H1 (cell line): Measurements from ENCODE around the gene MICOS13. TPM values are rescaled to one million over a fixed set of nuclear protein-coding genes. Genes with fewer than 3 reads are reported as not detected.

Experiments used
- CTCF ChIA-PET: fragments of 300-600 bp; sonication (Branson Sonifier 250); formaldehyde crosslinking; loops from one replicate; lab custom pipeline; 2021; ENCODE audit not compliant: partially characterized antibody; lab: Charles Lee
- POLR2A ChIA-PET: fragments of 300-600 bp; sonication (Branson Sonifier 250); formaldehyde crosslinking; loops from one replicate; lab custom pipeline; 2021; ENCODE audit warnings: inconsistent platforms; ENCODE audit not compliant: partially characterized antibody; lab: Charles Lee
- DNase-seq, 2 experiments: peaks; one replicate each; pipeline versions ENCODE4 v3.0.0 to v3.0.0-alpha.2; 2010 to 2022; ENCODE audit warnings: low spot score in 2 of 2, low read depth in 1 of 2, mixed read lengths in 1 of 2
- FAIRE-seq: peaks from 2 replicates; lab custom pipeline; 2011; peaks lifted over from hg19 to GRCh38; lab: Jason Lieb, UNC
- H2AFZ ChIP-seq: 2 replicates; pipeline ENCODE4 v1.8.1; 2012; ENCODE audit warnings: low read length, inconsistent platforms
- H2AK5ac ChIP-seq: 2 replicates; pipeline ENCODE4 v1.6.1; 2013; ENCODE audit warnings: low read depth, low read length
- H2BK120ac ChIP-seq: replicated peaks from 2 replicates; pipeline ENCODE3; 2013; ENCODE audit warnings: low read depth, low read length, inconsistent platforms
- H2BK12ac ChIP-seq: 2 replicates; pipeline ENCODE4 v1.6.1; 2013; ENCODE audit warnings: low read depth, low read length
- H2BK15ac ChIP-seq: 2 replicates; pipeline ENCODE4 v1.6.1; 2013; ENCODE audit warnings: low read length
- H2BK20ac ChIP-seq: 2 replicates; pipeline ENCODE4 v1.6.1; 2013; ENCODE audit warnings: low read length
- H2BK5ac ChIP-seq: 2 replicates; pipeline ENCODE4 v1.6.1; 2013; ENCODE audit warnings: low read depth, low read length
- H3K14ac ChIP-seq: 2 replicates; pipeline ENCODE4 v1.6.1; 2013; ENCODE audit warnings: inconsistent platforms; ENCODE audit not compliant: insufficient read length
- H3K18ac ChIP-seq: 2 replicates; pipeline ENCODE4 v1.6.1; 2013; ENCODE audit warnings: low read length; ENCODE audit errors: extremely low read depth
- H3K23ac ChIP-seq: 2 replicates; pipeline ENCODE4 v1.6.1; 2013; ENCODE audit warnings: inconsistent platforms; ENCODE audit not compliant: insufficient read length
- H3K23me2 ChIP-seq: 2 replicates; pipeline ENCODE4 v1.6.1; 2013; ENCODE audit warnings: low read depth, low read length
- H3K27ac ChIP-seq: 2 replicates; pipeline ENCODE4 v1.6.1; 2011; ENCODE audit warnings: low read depth, low read length, inconsistent platforms
- H3K27me3 ChIP-seq, 4 experiments: replicated peaks in 1 of 4; 1 replicate in 1 of 4; 2 replicates in 3 of 4; pipeline versions ENCODE4 v1.6.1 to v1.8.1; 2011 to 2013; ENCODE audit warnings: low read length in 3 of 4, mild to moderate bottlenecking in 3 of 4, inconsistent platforms in 2 of 4, mixed read lengths in 2 of 4, moderate library complexity in 1 of 4; ENCODE audit not compliant: control insufficient read depth in 3 of 4, insufficient read depth in 3 of 4; ENCODE audit errors: extremely low read depth in 1 of 4
- H3K36me3 ChIP-seq, 4 experiments: 2 replicates each; pipeline versions ENCODE4 v1.6.1 to v1.8.1; 2011 to 2013; ENCODE audit warnings: mild to moderate bottlenecking in 4 of 4, low read length in 3 of 4, moderate library complexity in 2 of 4, control low read depth in 1 of 4, inconsistent platforms in 1 of 4; ENCODE audit not compliant: insufficient read depth in 4 of 4, control insufficient read depth in 2 of 4
- H3K4ac ChIP-seq: replicated peaks from 2 replicates; pipeline ENCODE3; 2013; ENCODE audit warnings: low read length, low read depth, mixed read lengths, inconsistent platforms; ENCODE audit not compliant: insufficient read length
- H3K4me1 ChIP-seq, 4 experiments: replicated peaks in 1 of 4; 1 replicate in 1 of 4; 2 replicates in 3 of 4; pipeline versions ENCODE4 v1.6.1 to v1.8.1; 2011 to 2013; ENCODE audit warnings: low read length in 3 of 4, inconsistent platforms in 2 of 4, mixed read lengths in 1 of 4; ENCODE audit not compliant: insufficient read depth in 4 of 4, control insufficient read depth in 3 of 4
- H3K4me2 ChIP-seq, 2 experiments: 2 replicates each; pipeline versions ENCODE4 v1.6.1 to v1.8.1; 2011 to 2013; ENCODE audit warnings: low read depth in 2 of 2, low read length in 2 of 2, control low read depth in 1 of 2, inconsistent platforms in 1 of 2, mild to moderate bottlenecking in 1 of 2; ENCODE audit not compliant: insufficient read depth in 1 of 2
- H3K4me3 ChIP-seq, 4 experiments: fragments of 200-600, 300-600 bp in 1 of 4; sonication (generic), shearing (Covaris generic), sonication (Bioruptor Twin) in 1 of 4; 2 replicates each; pipeline versions ENCODE4 v1.5.1 to v1.8.1; 2011 to 2016; ENCODE audit warnings: low read length in 4 of 4, low read depth in 3 of 4, control low read depth in 2 of 4, inconsistent platforms in 2 of 4, mild to moderate bottlenecking in 2 of 4, mixed read lengths in 1 of 4, moderate library complexity in 1 of 4; ENCODE audit not compliant: insufficient read depth in 2 of 4; ENCODE audit errors: extremely low read depth in 1 of 4
- H3K56ac ChIP-seq: replicated peaks from 2 replicates; pipeline ENCODE3; 2013; ENCODE audit warnings: low read depth, mild to moderate bottlenecking, mixed read lengths, low read length, inconsistent platforms; ENCODE audit not compliant: insufficient read length
- H3K79me1 ChIP-seq: 2 replicates; pipeline ENCODE4 v1.6.1; 2013; ENCODE audit warnings: low read depth, low read length, control low read depth
- H3K79me2 ChIP-seq, 2 experiments: 2 replicates each; pipeline versions ENCODE4 v1.6.1 to v1.8.1; 2012 to 2013; ENCODE audit warnings: low read length in 2 of 2, mild to moderate bottlenecking in 2 of 2, inconsistent platforms in 1 of 2; ENCODE audit not compliant: insufficient read depth in 2 of 2, control insufficient read depth in 1 of 2
- H3K9ac ChIP-seq, 4 experiments: replicated peaks in 1 of 4; 1 replicate in 1 of 4; 2 replicates in 3 of 4; pipeline versions ENCODE4 v1.6.1 to v1.8.1; 2011 to 2013; ENCODE audit warnings: low read depth in 3 of 4, low read length in 3 of 4, control low read depth in 2 of 4, mild to moderate bottlenecking in 2 of 4, moderate library complexity in 2 of 4, inconsistent platforms in 1 of 4; ENCODE audit errors: extremely low read depth in 1 of 4
- H3K9me3 ChIP-seq, 2 experiments: 2 replicates each; pipeline versions ENCODE4 v1.6.1 to v1.8.1; 2012 to 2013; ENCODE audit warnings: mild to moderate bottlenecking in 2 of 2, moderate library complexity in 2 of 2, control low read depth in 1 of 2, inconsistent platforms in 1 of 2, low read depth in 1 of 2, low read length in 1 of 2, mixed read lengths in 1 of 2; ENCODE audit not compliant: insufficient read depth in 2 of 2
- H4K20me1 ChIP-seq, 2 experiments: replicated peaks in 1 of 2; 2 replicates each; pipeline versions ENCODE3 to v1.8.1; 2011 to 2013; ENCODE audit warnings: inconsistent platforms in 2 of 2, low read length in 2 of 2, mild to moderate bottlenecking in 1 of 2; ENCODE audit not compliant: insufficient read depth in 2 of 2, control insufficient read depth in 1 of 2
- H4K5ac ChIP-seq: 2 replicates; pipeline ENCODE4 v1.6.1; 2013; ENCODE audit warnings: low read length, low read depth, mixed read lengths, inconsistent platforms; ENCODE audit not compliant: insufficient read length
- H4K8ac ChIP-seq: 2 replicates; pipeline ENCODE4 v1.8.0; 2013; ENCODE audit warnings: mild to moderate bottlenecking, moderate library complexity, low read length, inconsistent platforms; ENCODE audit not compliant: insufficient read depth; ENCODE audit errors: extremely low read depth
- H4K91ac ChIP-seq: replicated peaks from 2 replicates; pipeline ENCODE3; 2013; ENCODE audit warnings: low read length, mixed read lengths, inconsistent platforms; ENCODE audit not compliant: insufficient read length
- BCL11A ChIP-seq, 2 experiments: IDR thresholded peaks; one replicate each; pipeline ENCODE4 v1.6.1; 2011; ENCODE audit warnings: low read depth in 2 of 2, low read length in 2 of 2, mild to moderate bottlenecking in 2 of 2
- CHD1 ChIP-seq: IDR thresholded peaks from 2 replicates; pipeline ENCODE4 v1.6.1; 2012; ENCODE audit warnings: low read depth, low read length, improper control_type of control experiment
- CREB1 ChIP-seq: IDR thresholded peaks from 2 replicates; pipeline ENCODE4 v1.6.1; 2012; ENCODE audit warnings: inconsistent platforms
- CTBP2 ChIP-seq: IDR thresholded peaks from 2 replicates; pipeline ENCODE4 v1.7.0; 2011; ENCODE audit warnings: borderline replicate concordance, mild to moderate bottlenecking, moderate library complexity, mixed read lengths, low read length; ENCODE audit not compliant: insufficient read depth, insufficient read length
- HDAC2 ChIP-seq, 2 experiments: fragments of 300-600 bp in 1 of 2; sonication (generic) in 1 of 2; IDR thresholded peaks; 2 replicates each; pipeline ENCODE4 v1.6.1; 2011 to 2012; ENCODE audit warnings: low read depth in 2 of 2, low read length in 2 of 2, mild to moderate bottlenecking in 2 of 2, moderate library complexity in 2 of 2, borderline replicate concordance in 1 of 2, inconsistent platforms in 1 of 2
- KDM1A ChIP-seq: fragments of 200-600, 300-600 bp; sonication (generic); IDR thresholded peaks from 2 replicates; pipeline ENCODE4 v1.7.1; 2016; ENCODE audit warnings: mild to moderate bottlenecking, low read length, borderline replicate concordance
- KDM5A ChIP-seq: fragments of 200-600 bp; IDR thresholded peaks from 2 replicates; pipeline ENCODE4 v1.7.1; 2012; ENCODE audit warnings: mild to moderate bottlenecking, low read length, inconsistent platforms, mixed read lengths
- NANOG ChIP-seq: IDR thresholded peaks from 2 replicates; pipeline ENCODE4 v1.6.1; 2011; ENCODE audit warnings: low read length, low read depth, mild to moderate bottlenecking, inconsistent platforms; ENCODE audit not compliant: insufficient read depth, poor library complexity, severe bottlenecking
- PHF8 ChIP-seq: fragments of 200-600 bp; sonication (generic); conservative IDR thresholded peaks from 2 replicates; pipeline ENCODE4 v1.7.1; 2012; ENCODE audit warnings: low read depth, mild to moderate bottlenecking, inconsistent platforms, low read length, moderate library complexity
- RFX5 ChIP-seq: IDR thresholded peaks from 2 replicates; pipeline ENCODE4 v1.6.1; 2011; ENCODE audit warnings: low read depth, low read length, improper control_type of control experiment, borderline replicate concordance
- SAP30 ChIP-seq: fragments of 300-600 bp; sonication (generic); IDR thresholded peaks from 2 replicates; pipeline ENCODE4 v1.7.1; 2012; ENCODE audit warnings: low read length, moderate library complexity, mild to moderate bottlenecking, inconsistent platforms; ENCODE audit not compliant: insufficient read depth, insufficient replicate concordance
- WGBS, 2 experiments: shearing (Covaris generic) in 1 of 2; methylation state at CpG; one replicate each; pipeline versions ENCODE4 v1.1.6 to v1.1.7; 2013 to 2015; ENCODE audit warnings: low lambda C conversion rate in 2 of 2, mixed read lengths in 2 of 2, inconsistent platforms in 1 of 2, low coverage in 1 of 2, missing lambda C conversion rate in 1 of 2; ENCODE audit not compliant: insufficient replicate concordance in 2 of 2, insufficient coverage in 1 of 2, insufficient read length in 1 of 2; ENCODE audit errors: extremely low coverage in 1 of 2, missing lambda C conversion rate in 1 of 2; 5-methylcytosine and 5-hydroxymethylcytosine counted together
- polyA plus RNA-seq, 7 experiments: library from polyadenylated mRNA; depleted of rRNA in 3 of 7; stranded (reverse) in 5 of 7; unstranded in 2 of 7; fragments of >200 nt in 5 of 7; fragments of 200-250 nt in 2 of 7; gene quantifications; 1 replicate in 5 of 7; 2 replicates in 1 of 7; 4 replicates in 1 of 7; pipeline versions ENCODE4 v1.2.1 to v1.2.3, GENCODE V29; 2011 to 2013; ENCODE audit warnings: missing spikeins in 2 of 7, mixed read lengths in 2 of 7
- total RNA-seq: library from RNA; stranded (reverse); fragmentation: NEBNext Ultra II Directional; extraction: Animal tissue kit (Norgen Biotek cat#: 25700); gene quantifications from 2 replicates; pipeline ENCODE4 v1.2.1, GENCODE V29; 2021
- TF ChIP-seq, protein P1 (sequence below): IDR thresholded peaks from 2 replicates; pipeline ENCODE4 v1.6.1; 2012; ENCODE audit warnings: inconsistent platforms
- TF ChIP-seq, protein P2 (sequence below): IDR thresholded peaks from 2 replicates; pipeline ENCODE4 v1.6.1; 2012; ENCODE audit warnings: inconsistent platforms

Gene MICOS13
- total and polyA plus RNA-seq, 2 of the 8 experiments (the other 6 are each of a cell fraction or from before 2014, with no cell fraction given) = 17.3 to 36.1 TPM

DNA sequence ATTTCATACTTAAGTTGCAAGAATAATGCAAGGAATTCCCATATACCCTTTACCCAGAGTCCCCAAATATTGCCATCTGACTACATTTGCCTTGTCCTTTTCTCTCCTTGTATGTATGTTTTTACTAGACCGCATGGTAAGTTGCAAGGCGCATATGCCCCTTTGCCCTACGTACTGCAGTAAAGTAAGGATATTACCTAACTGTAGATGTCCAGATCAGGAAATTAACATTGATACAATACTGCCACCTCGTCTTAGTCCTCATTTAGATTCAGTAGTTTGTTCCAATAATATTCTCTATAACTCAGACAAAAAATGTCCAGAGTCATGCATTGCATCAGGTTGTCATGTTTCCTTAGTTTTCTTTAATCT is 48.1 kb downstream of the MICOS13 start:
- Histone ChIP-seq H3K14ac (no peak overlapping the region), H4K8ac (no peak overlapping the region), H3K36me3 (peaks cover 6 to 25% (median 15%) of the 10 kb centered on the region in 4 experiments; a peak in 7 of 8 replicates), H4K91ac (no peak overlapping the region), H3K27ac (no peak overlapping the region), H3K4me1 (no peaks in the 10 kb centered on the region; a peak in 1 of 7 replicates), H2BK20ac (no peak overlapping the region), H3K4me3 (no peak overlapping the region), H2AK5ac (no peak overlapping the region), H4K20me1 (peaks cover 29 to 38% of the 10 kb centered on the region in 2 experiments), H3K27me3 (no peaks in the 10 kb centered on the region), H2BK15ac (no peak overlapping the region), H2BK12ac (no peak overlapping the region), H3K4ac (no peak overlapping the region), H3K4me2 (no peak overlapping the region), H2AFZ (no peak overlapping the region), H3K23me2 (no peaks in the 10 kb centered on the region), H3K56ac (no peak overlapping the region), H3K9me3 (no peaks in the 10 kb centered on the region), H3K23ac (no peak overlapping the region), H3K79me2 (peaks cover 40 to 95% of the 10 kb centered on the region in 2 experiments), H2BK5ac (no peak overlapping the region), H2BK120ac (no peak overlapping the region), H3K9ac (no peak overlapping the region), H3K18ac (no peak overlapping the region), H4K5ac (no peak overlapping the region), H3K79me1 (peaks cover 15% of the 10 kb centered on the region)
- no peak for DNase-seq
- CTCF ChIA-PET = no interaction called here
- 93% methylated on average over 4 of the region's 4 CpGs; no CpG with 5 or more reads in 1 of the 2 experiments for WGBS, 2 experiments
- POLR2A ChIA-PET = interaction anchor here (1.4 to 2.2 kb wide), 3 partner anchors 9 to 57 kb away, joined by 3 to 10 read pairs (median 5); partner anchors contain the start of genes RPL36, SAFB and SAFB2
- no peak for FAIRE-seq
- TF ChIP-seq KDM5A (no peak), PHF8 (no peak), BCL11A (IDR thresholded peaks at IDR 0.05; ENCODE audit: low read depth in 2 of 2, low read length in 2 of 2) (no peak), NANOG (no peak), SAP30 (no peak), CHD1 (no peak), CREB1 (no peak), RFX5 (no peak), KDM1A (no peak), HDAC2 (IDR thresholded peaks at IDR 0.05; ENCODE audit: borderline replicate concordance in 1 of 2, low read depth in 2 of 2, low read length in 2 of 2) (no peak), CTBP2 (no peak)
- TF ChIP-seq, protein P1, sequence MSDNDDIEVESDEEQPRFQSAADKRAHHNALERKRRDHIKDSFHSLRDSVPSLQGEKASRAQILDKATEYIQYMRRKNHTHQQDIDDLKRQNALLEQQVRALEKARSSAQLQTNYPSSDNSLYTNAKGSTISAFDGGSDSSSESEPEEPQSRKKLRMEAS = no peak
- TF ChIP-seq, protein P2, sequence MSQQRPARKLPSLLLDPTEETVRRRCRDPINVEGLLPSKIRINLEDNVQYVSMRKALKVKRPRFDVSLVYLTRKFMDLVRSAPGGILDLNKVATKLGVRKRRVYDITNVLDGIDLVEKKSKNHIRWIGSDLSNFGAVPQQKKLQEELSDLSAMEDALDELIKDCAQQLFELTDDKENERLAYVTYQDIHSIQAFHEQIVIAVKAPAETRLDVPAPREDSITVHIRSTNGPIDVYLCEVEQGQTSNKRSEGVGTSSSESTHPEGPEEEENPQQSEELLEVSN = no peak
